ENCODE measurements around the gene HOXD8.

GRCh38 chr2:176138923-176139660, 9.6 kb downstream of the HOXD8 start:
- TF ChIP-seq CTCF (IDR thresholded peaks at IDR 0.05), result no peak
- TF ChIP-seq POLR2A (IDR thresholded peaks at IDR 0.05), result no peak

All from lower leg skin (tissue), 3 donors.